Trophoblast cell (in vitro differentiated cells and primary cell): ENCODE results near the gene PKNOX1.

Experiments used
- DNase-seq, 2 donors: peaks; one replicate each; pipeline ENCODE4 v3.0.0-alpha.2; 2016
- H2AFZ ChIP-seq: 2 replicates; pipeline ENCODE4 v1.6.1; 2013; ENCODE audit warnings: low read length, moderate library complexity, mild to moderate bottlenecking; ENCODE audit not compliant: insufficient read depth, poor library complexity
- H2AK5ac ChIP-seq: 2 replicates; pipeline ENCODE4 v1.6.1; 2013; ENCODE audit warnings: mild to moderate bottlenecking, low read length
- H2BK120ac ChIP-seq: 2 replicates; pipeline ENCODE4 v1.6.1; 2013; ENCODE audit warnings: low read length, mild to moderate bottlenecking, moderate library complexity; ENCODE audit not compliant: insufficient read depth, poor library complexity
- H2BK12ac ChIP-seq: 2 replicates; pipeline ENCODE4 v1.6.1; 2013; ENCODE audit warnings: mild to moderate bottlenecking, low read length, moderate library complexity
- H2BK5ac ChIP-seq: 2 replicates; pipeline ENCODE4 v1.6.1; 2013; ENCODE audit warnings: low read length, low read depth, moderate library complexity, mild to moderate bottlenecking; ENCODE audit not compliant: poor library complexity
- H3K14ac ChIP-seq: 2 replicates; pipeline ENCODE4 v1.6.1; 2013; ENCODE audit warnings: mild to moderate bottlenecking, low read length
- H3K18ac ChIP-seq: 2 replicates; pipeline ENCODE4 v1.6.1; 2013; ENCODE audit warnings: mild to moderate bottlenecking, low read length
- H3K23ac ChIP-seq: 2 replicates; pipeline ENCODE4 v1.6.1; 2013; ENCODE audit warnings: low read length
- H3K27ac ChIP-seq: 2 replicates; pipeline ENCODE4 v1.5.1; 2013; ENCODE audit warnings: low read depth, mild to moderate bottlenecking, inconsistent platforms, low read length, moderate library complexity
- H3K27me3 ChIP-seq: 2 replicates; pipeline ENCODE4 v1.6.1; 2013; ENCODE audit warnings: inconsistent platforms, mild to moderate bottlenecking, low read length, moderate library complexity; ENCODE audit not compliant: insufficient read depth
- H3K36me3 ChIP-seq, 2 experiments: 1 replicate in 1 of 2; 2 replicates in 1 of 2; pipeline ENCODE4 v1.6.1; 2013; ENCODE audit warnings: low read length in 2 of 2, mild to moderate bottlenecking in 2 of 2, moderate library complexity in 1 of 2; ENCODE audit not compliant: insufficient read depth in 2 of 2, control insufficient read depth in 1 of 2
- H3K4ac ChIP-seq: 2 replicates; pipeline ENCODE4 v1.6.1; 2013; ENCODE audit warnings: low read depth, mild to moderate bottlenecking, low read length, moderate library complexity
- H3K4me1 ChIP-seq, 2 experiments: 1 replicate in 1 of 2; 2 replicates in 1 of 2; pipeline ENCODE4 v1.6.1; 2013; ENCODE audit warnings: low read length in 2 of 2, mild to moderate bottlenecking in 2 of 2, moderate library complexity in 1 of 2; ENCODE audit not compliant: insufficient read depth in 2 of 2, control insufficient read depth in 1 of 2
- H3K4me2 ChIP-seq: 2 replicates; pipeline ENCODE4 v1.6.1; 2013; ENCODE audit warnings: inconsistent platforms, mild to moderate bottlenecking, low read length, moderate library complexity
- H3K4me3 ChIP-seq: 2 replicates; pipeline ENCODE4 v1.5.1; 2013; ENCODE audit warnings: mild to moderate bottlenecking, low read depth, low read length, inconsistent platforms
- H3K79me1 ChIP-seq: one replicate; pipeline ENCODE4 v1.6.1; 2013; ENCODE audit warnings: low read length
- H3K79me2 ChIP-seq: 2 replicates; pipeline ENCODE4 v1.6.1; 2013; ENCODE audit warnings: low read length, mild to moderate bottlenecking; ENCODE audit not compliant: control insufficient read depth, insufficient read depth, poor library complexity
- H3K9ac ChIP-seq: 2 replicates; pipeline ENCODE4 v1.6.1; 2013; ENCODE audit warnings: mild to moderate bottlenecking, low read length
- H3K9me3 ChIP-seq: 2 replicates; pipeline ENCODE4 v1.6.1; 2013; ENCODE audit warnings: low read depth, mild to moderate bottlenecking, control low read depth, inconsistent platforms, low read length; ENCODE audit not compliant: insufficient read depth
- H4K12ac ChIP-seq: 2 replicates; pipeline ENCODE4 v1.6.1; 2013; ENCODE audit warnings: low read depth, mild to moderate bottlenecking, low read length, moderate library complexity
- H4K8ac ChIP-seq: 2 replicates; pipeline ENCODE4 v1.6.1; 2013; ENCODE audit warnings: low read depth, mild to moderate bottlenecking, low read length, moderate library complexity
- H4K91ac ChIP-seq: one replicate; pipeline ENCODE4 v1.6.1; 2013; ENCODE audit warnings: low read depth, mild to moderate bottlenecking, low read length, moderate library complexity
- WGBS: extraction: QIAGEN DNeasy Blood & Tissue Kit; methylation state at CpG from one replicate; pipeline ENCODE4 v1.1.7; 2013; ENCODE audit warnings: missing lambda C conversion rate; ENCODE audit not compliant: insufficient read length, insufficient coverage; ENCODE audit errors: extremely low coverage; 5-methylcytosine and 5-hydroxymethylcytosine counted together

The PKNOX1 gene

DNA sequence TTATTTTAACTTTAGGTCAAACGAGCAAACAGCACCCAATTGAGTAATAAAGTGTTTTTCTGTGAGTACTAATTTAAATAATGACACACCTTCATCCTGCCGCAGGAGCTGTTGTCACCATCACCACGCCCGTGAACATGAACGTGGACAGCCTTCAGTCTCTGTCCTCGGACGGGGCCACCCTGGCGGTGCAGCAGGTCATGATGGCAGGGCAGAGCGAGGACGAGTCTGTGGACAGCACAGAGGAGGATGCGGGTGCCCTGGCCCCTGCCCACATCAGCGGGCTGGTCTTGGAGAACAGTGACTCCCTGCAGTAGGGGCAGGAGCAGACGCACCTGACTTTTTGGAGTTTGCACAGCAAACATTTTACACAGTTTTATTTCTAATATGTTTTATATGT is 55.4 kb downstream of the PKNOX1 start:
- Histone ChIP-seq H4K12ac (no peak overlapping the region), H3K4ac (no peak overlapping the region), H2AK5ac (no peak overlapping the region), H3K79me1 (no peaks in the 10 kb centered on the region), H2BK120ac (no peak overlapping the region), H3K79me2 (no peaks in the 10 kb centered on the region), H3K14ac (no peak overlapping the region), H4K8ac (no peak overlapping the region), H3K27me3 (no peaks in the 10 kb centered on the region), H4K91ac (no peak overlapping the region), H3K27ac (no peak overlapping the region), H2AFZ (no peak overlapping the region), H3K36me3 (peaks cover 35 to 49% of the 10 kb centered on the region in 2 experiments), H2BK12ac (no peak overlapping the region), H3K18ac (no peak overlapping the region), H3K9me3 (no peaks in the 10 kb centered on the region), H3K23ac (no peak overlapping the region), H3K9ac (no peak overlapping the region), H3K4me1 (peaks cover 4% of the 10 kb centered on the region in 2 experiments), H3K4me3 (no peak overlapping the region), H3K4me2 (no peak overlapping the region), H2BK5ac (no peak overlapping the region)
- peak in 1 of 2 donors; percentile 32 for DNase-seq
- WGBS = no CpG with 5 or more reads among the region's 13 CpGs

DNA sequence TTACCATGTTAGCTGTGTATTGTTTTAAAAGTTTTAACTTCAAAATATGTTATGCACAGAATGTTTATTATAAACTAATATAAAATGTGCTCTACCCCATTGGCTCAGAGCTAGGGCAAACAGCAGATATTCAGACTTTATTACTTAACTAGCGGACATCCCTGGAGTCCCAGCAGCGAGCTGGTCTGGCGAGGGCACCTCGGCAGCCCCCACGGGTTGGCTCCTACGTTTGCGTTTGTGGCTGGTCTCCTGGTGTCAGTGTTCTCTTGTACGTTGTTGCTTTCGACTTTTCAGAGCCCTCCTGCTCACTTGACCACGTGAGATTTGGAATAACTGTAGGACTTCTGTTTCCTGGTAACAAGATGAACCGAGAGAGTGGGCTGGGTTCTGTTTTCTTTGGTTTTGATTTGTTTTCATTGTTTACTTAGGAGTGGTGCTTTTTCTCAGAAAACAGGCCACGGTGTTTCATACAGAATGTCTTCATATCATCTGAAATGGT is 56.8 kb downstream of the PKNOX1 start:
- Histone ChIP-seq H4K91ac (no peak overlapping the region), H2AK5ac (no peak overlapping the region), H2BK5ac (no peak overlapping the region), H3K79me2 (no peaks in the 10 kb centered on the region), H3K4me1 (no peaks in the 10 kb centered on the region), H3K14ac (no peak overlapping the region), H3K27me3 (no peaks in the 10 kb centered on the region), H4K8ac (no peak overlapping the region), H3K9me3 (no peaks in the 10 kb centered on the region), H3K9ac (no peak overlapping the region), H3K4me3 (no peak overlapping the region), H3K18ac (no peak overlapping the region), H4K12ac (no peak overlapping the region), H2AFZ (no peak overlapping the region), H3K36me3 (peaks cover 35 to 47% of the 10 kb centered on the region in 2 experiments), H3K79me1 (no peaks in the 10 kb centered on the region), H3K4ac (no peak overlapping the region), H2BK12ac (no peak overlapping the region), H3K23ac (no peak overlapping the region), H3K27ac (no peak overlapping the region), H3K4me2 (no peak overlapping the region), H2BK120ac (no peak overlapping the region)
- WGBS = no CpG with 5 or more reads among the region's 12 CpGs
- no peak for DNase-seq

DNA sequence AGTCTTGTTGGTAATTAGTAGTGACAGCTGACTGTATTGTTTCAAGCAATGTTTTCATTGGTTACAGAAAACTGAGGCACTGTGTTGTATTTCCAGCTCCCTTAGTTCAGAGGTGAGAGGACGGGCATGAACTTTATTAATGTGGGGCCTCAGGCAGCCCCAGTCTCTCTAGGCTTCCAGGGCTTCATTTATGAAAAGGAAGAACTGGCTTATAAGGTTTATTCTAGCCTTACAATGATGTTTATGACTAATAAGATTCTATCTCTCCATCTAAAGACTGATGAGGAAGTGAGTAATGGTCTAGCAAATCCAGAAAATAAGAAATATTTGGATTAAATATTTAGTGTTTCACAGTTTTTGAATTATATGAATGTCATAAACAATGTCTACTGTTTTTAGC is 59.7 kb downstream of the PKNOX1 start:
- no peak overlapping the region for H4K12ac ChIP-seq
- peaks cover 22 to 28% of the 10 kb centered on the region in 2 experiments for H3K36me3 ChIP-seq
- no peak overlapping the region for H3K4me3 ChIP-seq
- H2AK5ac ChIP-seq = no peak overlapping the region
- H3K79me2 ChIP-seq = no peaks in the 10 kb centered on the region
- no peak overlapping the region for H3K18ac ChIP-seq
- H2BK120ac ChIP-seq = no peak overlapping the region
- no peak overlapping the region for H3K4me2 ChIP-seq
- H4K8ac ChIP-seq = no peak overlapping the region
- H2BK5ac ChIP-seq = no peak overlapping the region
- no peak for DNase-seq
- no CpG with 5 or more reads among the region's 1 CpG for WGBS
- H3K4me1 ChIP-seq = no peaks in the 10 kb centered on the region
- H3K23ac ChIP-seq = no peak overlapping the region
- H3K27me3 ChIP-seq = no peaks in the 10 kb centered on the region
- H3K9ac ChIP-seq = no peak overlapping the region
- no peak overlapping the region for H2BK12ac ChIP-seq
- no peak overlapping the region for H3K4ac ChIP-seq
- no peak overlapping the region for H4K91ac ChIP-seq
- H3K79me1 ChIP-seq = no peaks in the 10 kb centered on the region
- H3K9me3 ChIP-seq = no peaks in the 10 kb centered on the region
- H2AFZ ChIP-seq = no peak overlapping the region
- H3K27ac ChIP-seq = no peak overlapping the region
- no peak overlapping the region for H3K14ac ChIP-seq

DNA sequence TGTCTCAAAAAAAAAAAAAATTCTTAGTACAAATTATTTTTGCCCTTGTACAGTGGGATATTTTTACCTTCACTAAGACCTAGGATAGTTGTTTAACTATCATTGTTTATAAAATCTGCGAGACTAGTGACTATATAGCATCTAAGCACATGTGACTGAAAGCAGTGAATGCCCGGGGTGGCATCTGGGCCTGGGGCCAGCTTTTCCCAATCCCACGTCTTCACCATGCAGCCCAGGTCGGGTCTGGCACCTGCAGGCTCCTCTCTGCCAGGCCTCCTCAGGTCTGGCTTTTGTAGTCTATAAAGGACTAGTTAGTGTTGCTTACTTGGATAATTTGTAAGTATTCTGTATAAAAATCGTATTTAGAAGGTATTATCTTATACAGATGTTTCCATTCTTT is 60.5 kb downstream of the PKNOX1 start:
- no peak overlapping the region for H3K14ac ChIP-seq
- no peaks in the 10 kb centered on the region for H3K27me3 ChIP-seq
- no peak overlapping the region for H2BK120ac ChIP-seq
- no peak overlapping the region for H3K9ac ChIP-seq
- no peak overlapping the region for H2AFZ ChIP-seq
- H2BK12ac ChIP-seq = no peak overlapping the region
- H4K12ac ChIP-seq = no peak overlapping the region
- H3K27ac ChIP-seq = no peak overlapping the region
- H3K36me3 ChIP-seq = peaks cover 18 to 26% of the 10 kb centered on the region in 2 experiments
- H3K4me3 ChIP-seq = no peak overlapping the region
- no peaks in the 10 kb centered on the region for H3K79me1 ChIP-seq
- no peaks in the 10 kb centered on the region for H3K79me2 ChIP-seq
- no peak overlapping the region for H3K4ac ChIP-seq
- WGBS = no CpG with 5 or more reads among the region's 5 CpGs
- H3K4me1 ChIP-seq = no peaks in the 10 kb centered on the region
- H2AK5ac ChIP-seq = no peak overlapping the region
- H2BK5ac ChIP-seq = no peak overlapping the region
- H3K23ac ChIP-seq = no peak overlapping the region
- H3K4me2 ChIP-seq = no peak overlapping the region
- no peak overlapping the region for H4K8ac ChIP-seq
- DNase-seq = no peak
- H3K9me3 ChIP-seq = no peaks in the 10 kb centered on the region
- H3K18ac ChIP-seq = no peak overlapping the region
- no peak overlapping the region for H4K91ac ChIP-seq
